D721Med (cell line): ENCODE data around the gene PLA2G2D.

Experiments used
- DNase-seq: peaks from one replicate; pipeline ENCODE4 v3.0.0; 2011; ENCODE audit warnings: low spot score; ENCODE audit not compliant: insufficient read length
- FAIRE-seq: peaks from 2 replicates; lab custom pipeline; 2011; peaks lifted over from hg19 to GRCh38; lab: Jason Lieb, UNC
- TF ChIP-seq, protein P1 (sequence below): IDR thresholded peaks from 2 replicates; pipeline ENCODE4 v1.5.1; 2012; ENCODE audit warnings: mild to moderate bottlenecking, control low read depth; ENCODE audit not compliant: insufficient read depth; ENCODE audit errors: missing control alignments

PLA2G2D gene

DNA sequence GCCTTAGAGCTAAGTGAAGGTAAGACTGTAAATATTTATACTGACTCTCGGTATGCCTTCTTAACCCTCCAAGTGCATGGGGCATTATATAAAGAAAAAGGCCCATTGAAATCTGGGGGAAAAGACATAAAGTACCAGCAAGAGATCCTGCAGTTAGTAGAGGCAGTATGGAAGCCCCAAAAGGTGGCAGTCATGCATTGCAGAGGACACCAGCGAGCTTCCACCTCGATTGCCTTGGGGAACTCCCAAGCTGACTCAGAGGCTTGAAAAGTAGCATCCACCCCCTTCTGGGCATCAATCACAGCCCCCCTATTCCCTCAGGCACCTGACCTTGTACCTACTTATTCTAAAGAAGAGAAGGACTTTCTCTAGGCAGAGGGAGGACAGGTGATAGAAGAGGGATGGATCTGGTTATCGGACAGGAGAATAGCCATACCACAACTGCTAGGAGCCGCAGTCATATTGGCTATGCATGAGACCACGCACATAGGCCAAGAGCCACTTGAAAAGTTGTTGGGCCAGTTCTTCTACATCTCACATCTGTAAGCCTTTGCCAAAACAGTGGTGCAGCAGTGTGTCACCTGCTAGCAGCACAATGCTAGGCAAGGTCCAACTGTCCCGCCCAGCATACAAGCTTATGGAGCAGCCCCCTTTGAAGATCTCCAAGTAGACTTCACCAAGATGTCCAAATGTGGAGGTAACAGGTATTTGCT, 39.2 kb upstream of the PLA2G2D start:
- DNase-seq: no peak
- TF ChIP-seq, protein P1, sequence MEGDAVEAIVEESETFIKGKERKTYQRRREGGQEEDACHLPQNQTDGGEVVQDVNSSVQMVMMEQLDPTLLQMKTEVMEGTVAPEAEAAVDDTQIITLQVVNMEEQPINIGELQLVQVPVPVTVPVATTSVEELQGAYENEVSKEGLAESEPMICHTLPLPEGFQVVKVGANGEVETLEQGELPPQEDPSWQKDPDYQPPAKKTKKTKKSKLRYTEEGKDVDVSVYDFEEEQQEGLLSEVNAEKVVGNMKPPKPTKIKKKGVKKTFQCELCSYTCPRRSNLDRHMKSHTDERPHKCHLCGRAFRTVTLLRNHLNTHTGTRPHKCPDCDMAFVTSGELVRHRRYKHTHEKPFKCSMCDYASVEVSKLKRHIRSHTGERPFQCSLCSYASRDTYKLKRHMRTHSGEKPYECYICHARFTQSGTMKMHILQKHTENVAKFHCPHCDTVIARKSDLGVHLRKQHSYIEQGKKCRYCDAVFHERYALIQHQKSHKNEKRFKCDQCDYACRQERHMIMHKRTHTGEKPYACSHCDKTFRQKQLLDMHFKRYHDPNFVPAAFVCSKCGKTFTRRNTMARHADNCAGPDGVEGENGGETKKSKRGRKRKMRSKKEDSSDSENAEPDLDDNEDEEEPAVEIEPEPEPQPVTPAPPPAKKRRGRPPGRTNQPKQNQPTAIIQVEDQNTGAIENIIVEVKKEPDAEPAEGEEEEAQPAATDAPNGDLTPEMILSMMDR: no peak
- FAIRE-seq: no peak

DNA sequence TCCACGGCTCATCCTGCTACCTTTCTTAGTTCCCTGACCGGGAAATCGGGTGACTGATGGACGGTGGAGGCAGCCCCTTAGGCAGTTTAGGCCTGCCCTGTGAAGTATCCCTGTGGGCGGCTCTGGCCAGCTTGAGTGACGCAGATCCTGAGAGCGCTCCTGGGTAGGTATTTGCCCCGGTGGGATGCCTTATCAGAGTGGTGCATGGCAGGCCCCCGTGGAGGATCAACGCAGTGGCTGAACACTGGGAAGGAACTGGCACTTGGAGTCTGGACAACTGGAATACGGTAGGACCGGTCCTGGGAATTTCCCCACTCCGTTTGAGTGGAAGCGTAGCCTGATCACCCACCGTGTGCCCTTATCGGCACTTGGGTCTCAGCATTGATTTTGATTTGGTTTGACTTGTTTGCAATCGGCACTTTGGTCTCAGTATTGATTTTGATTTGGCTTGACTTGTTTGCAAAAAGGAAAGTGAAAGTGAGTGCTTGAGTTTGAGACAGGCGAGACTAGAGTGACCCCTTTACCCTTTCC, 35.0 kb upstream of the PLA2G2D start:
- TF ChIP-seq, protein P1: no peak
- FAIRE-seq (no peak), DNase-seq (no peak)

GRCh38 chr1:20153000-20153418, 33.7 kb upstream of the PLA2G2D start:
- no peak for DNase-seq

GRCh38 chr1:20152599-20152930, 33.2 kb upstream of the PLA2G2D start:
- TF ChIP-seq, protein P1: no peak
- DNase-seq (no peak), FAIRE-seq (no peak)

More at GRCh38 chr1:20153000-20153418, 33.7 kb upstream of the PLA2G2D start:
- TF ChIP-seq, protein P1: no peak
- no peak for FAIRE-seq

DNA sequence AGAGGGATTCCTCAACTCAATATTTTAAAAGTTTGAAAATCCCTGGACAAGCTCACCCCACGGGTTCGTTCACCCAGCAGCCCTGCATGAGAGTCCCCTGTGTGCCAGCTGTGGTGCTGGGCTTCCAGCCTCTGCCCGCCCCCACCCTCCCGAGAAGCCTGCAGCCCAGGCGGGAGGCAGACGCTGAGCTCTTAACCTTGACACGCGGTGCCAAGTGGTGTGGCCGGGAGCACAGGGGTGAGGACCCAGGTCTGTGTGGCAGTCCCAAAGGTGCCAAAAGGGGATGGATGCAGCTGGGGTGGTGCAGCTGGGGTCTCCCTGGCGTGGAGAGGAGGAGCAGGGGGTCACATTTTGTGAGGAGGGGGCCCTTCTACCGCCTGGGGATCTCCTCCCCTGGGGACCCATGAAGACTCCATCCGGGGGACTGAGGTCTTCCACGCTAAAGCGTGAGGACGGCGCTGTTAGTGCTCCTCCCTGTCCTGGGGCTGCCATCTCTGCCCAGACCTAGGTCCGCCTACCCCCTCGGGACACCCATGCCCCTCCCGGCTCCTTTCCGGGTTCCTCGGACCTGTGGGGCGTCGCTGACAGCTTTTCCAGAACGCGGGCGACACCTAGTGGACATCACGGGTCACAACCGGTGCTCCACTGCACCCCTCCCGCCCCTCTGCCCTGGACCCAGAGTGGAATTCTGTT, 32.7 kb upstream of the PLA2G2D start:
- DNase-seq (peak; percentile 62), FAIRE-seq (no peak)
- TF ChIP-seq, protein P1: peak; percentile 80

- TF ChIP-seq, protein P1: no peak
- DNase-seq (no peak), FAIRE-seq (no peak)
Observed at GRCh38 chr1:20150969-20151368, 31.6 kb upstream of the PLA2G2D start.

GRCh38 chr1:20150326-20150705, 31.0 kb upstream of the PLA2G2D start:
- TF ChIP-seq, protein P1: no peak
- DNase-seq (no peak), FAIRE-seq (no peak)
